Neutrophil (primary cell): Measurements from ENCODE around the gene FAM186B.

ENCODE experiments used
- H3K27ac ChIP-seq: fragments of 200-600 bp; sonication (generic); 2 replicates; pipeline ENCODE4 v1.5.1; 2016; ENCODE audit warnings: mild to moderate bottlenecking, moderate library complexity
- H3K27me3 ChIP-seq: fragments of 200-600 bp; sonication (generic); 2 replicates; pipeline ENCODE4 v1.6.0; 2016; ENCODE audit warnings: mild to moderate bottlenecking
- H3K36me3 ChIP-seq: fragments of 200-600 bp; sonication (generic); 2 replicates; pipeline ENCODE4 v1.5.1; 2017
- H3K4me1 ChIP-seq, 2 experiments: fragments of 200-600 bp in 1 of 2; sonication (generic) in 1 of 2; 1 replicate in 1 of 2; 2 replicates in 1 of 2; pipeline versions ENCODE4 v1.5.1 to v1.6.1; 2013 to 2016; ENCODE audit warnings: low read depth in 1 of 2, low read length in 1 of 2, mild to moderate bottlenecking in 1 of 2, moderate library complexity in 1 of 2; ENCODE audit not compliant: control insufficient read depth in 1 of 2, insufficient read depth in 1 of 2
- H3K4me3 ChIP-seq, 2 experiments: fragments of 200-600 bp in 1 of 2; sonication (generic) in 1 of 2; 1 replicate in 1 of 2; 2 replicates in 1 of 2; pipeline ENCODE4 v1.5.1; 2013 to 2016; ENCODE audit warnings: low read depth in 1 of 2, low read length in 1 of 2, mild to moderate bottlenecking in 1 of 2, moderate library complexity in 1 of 2
- H3K9me3 ChIP-seq: fragments of 200-600 bp; sonication (generic); 2 replicates; pipeline ENCODE4 v1.5.1; 2016
- TF ChIP-seq, protein P1 (sequence below): fragments of 200-600 bp; sonication (generic); IDR thresholded peaks from 2 replicates; pipeline ENCODE4 v1.5.1; 2016; ENCODE audit warnings: antibody characterized with exemption

The FAM186B gene

GRCh38 chr12:49567611-49568441 is 37.6 kb downstream of the FAM186B start, which contains the start of gene MCRS1:
TSS of gene MCRS1 (minus strand) at chr12:49568142. CDS start at chr12:49566731, 1,411 bp downstream.
- Histone ChIP-seq H3K4me1 (peaks cover 16 to 21% of the 10 kb centered on the region in 2 experiments), H3K36me3 (peaks cover 33% of the 10 kb centered on the region), H3K9me3 (no peaks in the 10 kb centered on the region), H3K27me3 (no peaks in the 10 kb centered on the region), H3K4me3 (peak within 1 kb of the TSS; percentile 68 to 98), H3K27ac (peak within 1 kb of the TSS; percentile 94)
- TF ChIP-seq, protein P1, sequence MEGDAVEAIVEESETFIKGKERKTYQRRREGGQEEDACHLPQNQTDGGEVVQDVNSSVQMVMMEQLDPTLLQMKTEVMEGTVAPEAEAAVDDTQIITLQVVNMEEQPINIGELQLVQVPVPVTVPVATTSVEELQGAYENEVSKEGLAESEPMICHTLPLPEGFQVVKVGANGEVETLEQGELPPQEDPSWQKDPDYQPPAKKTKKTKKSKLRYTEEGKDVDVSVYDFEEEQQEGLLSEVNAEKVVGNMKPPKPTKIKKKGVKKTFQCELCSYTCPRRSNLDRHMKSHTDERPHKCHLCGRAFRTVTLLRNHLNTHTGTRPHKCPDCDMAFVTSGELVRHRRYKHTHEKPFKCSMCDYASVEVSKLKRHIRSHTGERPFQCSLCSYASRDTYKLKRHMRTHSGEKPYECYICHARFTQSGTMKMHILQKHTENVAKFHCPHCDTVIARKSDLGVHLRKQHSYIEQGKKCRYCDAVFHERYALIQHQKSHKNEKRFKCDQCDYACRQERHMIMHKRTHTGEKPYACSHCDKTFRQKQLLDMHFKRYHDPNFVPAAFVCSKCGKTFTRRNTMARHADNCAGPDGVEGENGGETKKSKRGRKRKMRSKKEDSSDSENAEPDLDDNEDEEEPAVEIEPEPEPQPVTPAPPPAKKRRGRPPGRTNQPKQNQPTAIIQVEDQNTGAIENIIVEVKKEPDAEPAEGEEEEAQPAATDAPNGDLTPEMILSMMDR = peak; percentile 40

- TF ChIP-seq, protein P1 = no peak
Observed at GRCh38 chr12:49567302-49567610, 38.2 kb downstream of the FAM186B start.

GRCh38 chr12:49566361-49566760 is 39.1 kb downstream of the FAM186B start:
- H3K4me1 ChIP-seq = peaks cover 16 to 21% of the 10 kb centered on the region in 2 experiments
- H3K36me3 ChIP-seq = peaks cover 48% of the 10 kb centered on the region
- no peak overlapping the region for H3K4me3 ChIP-seq
- no peaks in the 10 kb centered on the region for H3K9me3 ChIP-seq
- TF ChIP-seq, protein P1 = no peak
- no peak overlapping the region for H3K27ac ChIP-seq
- no peaks in the 10 kb centered on the region for H3K27me3 ChIP-seq

More at GRCh38 chr12:49567302-49567610, 38.2 kb downstream of the FAM186B start:
- Histone ChIP-seq H3K27me3 (no peaks in the 10 kb centered on the region), H3K27ac (peak overlapping the region; percentile 94), H3K9me3 (no peaks in the 10 kb centered on the region), H3K4me3 (peak overlapping the region; percentile 68 to 98), H3K36me3 (peaks cover 39% of the 10 kb centered on the region), H3K4me1 (peaks cover 16 to 21% of the 10 kb centered on the region in 2 experiments)

- peaks cover 55% of the 10 kb centered on the region for H3K36me3 ChIP-seq
- H3K4me1 ChIP-seq = peaks cover 16 to 21% of the 10 kb centered on the region in 2 experiments
- no peak overlapping the region for H3K4me3 ChIP-seq
- no peaks in the 10 kb centered on the region for H3K9me3 ChIP-seq
- no peak overlapping the region for H3K27ac ChIP-seq
- TF ChIP-seq, protein P1 = no peak
- H3K27me3 ChIP-seq = no peaks in the 10 kb centered on the region
Observed at GRCh38 chr12:49565406-49566265, 39.8 kb downstream of the FAM186B start.

- Histone ChIP-seq H3K27me3 (no peaks in the 10 kb centered on the region), H3K36me3 (peaks cover 63% of the 10 kb centered on the region), H3K27ac (no peak overlapping the region), H3K4me1 (peaks cover 16 to 21% of the 10 kb centered on the region in 2 experiments), H3K9me3 (no peaks in the 10 kb centered on the region), H3K4me3 (no peak overlapping the region)
- TF ChIP-seq, protein P1 = no peak
Observed at GRCh38 chr12:49564686-49565405, 40.6 kb downstream of the FAM186B start.
